Raji (cell line): ENCODE data around the gene C1QL4.

Experiments
- POLR2A ChIP-seq: IDR thresholded peaks from 2 replicates; pipeline ENCODE4 v1.6.1; 2011; ENCODE audit warnings: low read depth, low read length, control low read depth; ENCODE audit not compliant: insufficient read depth

The C1QL4 gene

DNA sequence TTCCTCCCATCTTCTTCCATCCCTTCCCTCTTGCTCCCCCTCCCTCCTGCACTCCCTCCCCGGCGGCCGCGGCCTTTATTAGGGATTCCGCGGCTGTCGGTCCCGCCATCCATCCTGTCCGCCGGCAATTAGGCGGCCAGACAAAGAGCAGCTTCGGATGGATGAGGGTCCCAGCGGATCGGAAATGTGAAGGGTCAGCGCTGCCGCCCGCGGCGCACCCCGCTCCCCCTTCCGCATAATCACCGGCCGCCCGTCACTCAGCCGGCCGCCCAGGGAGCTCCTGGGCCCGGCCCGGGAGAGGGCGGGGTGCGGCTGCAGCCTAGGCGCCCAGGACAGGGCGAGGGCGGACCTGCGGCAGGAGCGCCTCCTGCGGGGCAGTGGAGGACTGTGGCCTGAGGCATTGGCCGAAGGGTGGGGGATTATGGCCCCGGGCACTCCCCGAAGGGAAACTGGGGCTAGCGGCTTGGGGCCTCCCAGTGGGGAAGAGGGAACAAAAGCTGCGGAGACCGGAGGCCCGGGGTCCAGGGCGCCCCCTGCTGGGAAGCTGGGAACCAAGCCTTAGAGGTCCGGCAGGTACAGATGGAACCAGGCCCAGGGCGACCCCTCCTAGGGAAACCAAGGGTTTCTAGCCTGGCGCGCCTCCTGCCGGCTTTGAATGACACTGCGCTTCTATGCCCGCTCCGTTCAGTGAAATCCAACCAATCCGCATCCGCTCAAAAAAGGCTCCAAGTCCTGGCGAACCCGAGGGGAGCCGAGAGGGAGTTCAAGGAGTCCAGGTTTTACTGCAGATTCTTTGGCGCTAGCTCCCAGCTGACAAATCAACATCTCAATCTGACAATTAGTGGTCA, 5.3 kb upstream of the C1QL4 start:
- TF ChIP-seq POLR2A = no peak

DNA sequence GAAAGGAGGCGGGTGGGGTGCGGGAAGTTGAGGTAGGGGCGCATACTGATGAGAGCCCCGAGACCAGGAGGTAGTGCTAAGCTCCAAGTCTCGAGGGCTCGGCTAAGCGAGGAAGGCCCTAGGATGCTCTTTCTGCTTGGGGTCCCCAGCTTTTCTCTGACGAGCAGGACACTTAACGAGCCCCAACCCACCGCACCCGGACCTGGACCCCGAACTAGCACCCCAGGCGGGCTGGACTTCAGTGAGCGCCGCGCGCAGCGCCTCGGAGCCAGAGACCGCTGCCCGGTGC, 4.7 kb upstream of the C1QL4 start:
- no peak for TF ChIP-seq POLR2A

DNA sequence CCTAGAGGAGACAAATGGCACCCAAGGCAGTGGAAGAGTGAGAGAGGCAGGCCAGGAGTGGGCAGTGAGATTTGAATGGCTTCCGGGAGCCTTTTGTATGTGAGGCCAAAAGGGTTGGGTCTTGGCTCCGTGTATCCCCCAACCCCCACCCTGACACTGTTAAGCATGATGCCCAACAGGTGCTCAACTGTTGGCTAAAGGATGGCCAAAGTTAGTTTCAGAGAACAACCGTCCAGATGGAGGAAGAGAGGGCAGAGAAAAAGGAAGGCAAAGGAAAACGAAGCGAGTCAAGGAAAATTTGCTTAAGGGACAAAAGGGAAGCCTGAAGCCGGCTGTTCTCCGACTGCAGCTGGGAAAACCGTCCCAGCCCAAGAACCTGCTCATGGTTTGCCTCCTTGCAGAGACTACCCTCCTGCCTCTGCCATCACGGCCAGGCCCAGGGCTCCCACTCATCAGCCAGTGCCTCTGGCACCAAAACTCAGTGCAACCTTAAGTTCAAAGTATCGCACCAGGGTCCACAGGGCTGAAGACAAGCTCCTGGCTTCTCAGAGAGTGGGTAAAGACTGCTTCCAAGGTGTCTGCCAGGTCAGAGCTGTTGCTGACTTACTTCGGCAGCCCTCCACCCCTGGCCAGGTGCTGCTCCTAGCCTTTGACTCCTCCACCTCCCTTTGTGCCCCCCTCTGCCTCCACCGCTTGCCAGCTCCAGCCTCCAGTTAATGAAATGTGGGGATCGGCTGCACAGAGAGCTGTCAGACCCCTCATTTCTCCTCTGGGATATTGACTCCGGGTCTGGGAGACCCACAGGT, 4.2 kb upstream of the C1QL4 start:
- no peak for TF ChIP-seq POLR2A

DNA sequence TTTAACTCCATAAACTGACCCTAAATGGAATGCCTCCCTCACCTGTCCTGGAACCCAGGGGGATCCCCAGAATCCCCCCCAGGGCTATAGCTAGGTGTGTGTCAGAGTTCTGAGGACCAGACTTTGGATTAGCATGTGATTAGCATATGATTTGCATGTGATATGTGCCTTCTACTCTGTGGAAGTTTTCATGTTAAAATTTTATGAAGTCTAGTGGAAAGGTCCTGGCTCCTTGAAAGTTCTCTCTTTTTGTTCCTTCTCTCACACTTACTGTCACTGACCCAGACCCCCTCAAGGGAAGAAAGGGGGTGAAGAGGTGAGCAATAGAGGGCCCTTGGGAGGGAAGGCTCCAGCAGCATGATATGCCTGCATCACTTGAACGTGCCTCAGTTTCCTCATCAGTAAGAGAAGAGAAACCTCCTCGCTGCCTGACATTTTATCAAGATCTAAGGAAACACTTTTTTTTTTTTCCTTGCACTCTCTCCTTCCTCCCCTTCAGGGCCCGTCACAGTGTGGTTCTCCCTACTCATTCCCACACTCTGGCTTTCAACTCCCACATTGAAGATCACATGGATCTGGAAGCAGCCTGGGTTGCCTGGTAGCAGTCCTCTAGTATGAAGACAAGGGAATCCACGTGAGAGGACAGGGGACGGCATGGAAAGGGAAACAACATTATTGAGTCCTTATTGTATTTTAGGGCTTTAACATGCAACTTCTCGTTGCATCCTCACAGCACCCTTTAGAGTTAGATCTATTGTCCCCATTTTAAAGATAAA, 3.3 kb upstream of the C1QL4 start:
- TF ChIP-seq POLR2A = no peak

DNA sequence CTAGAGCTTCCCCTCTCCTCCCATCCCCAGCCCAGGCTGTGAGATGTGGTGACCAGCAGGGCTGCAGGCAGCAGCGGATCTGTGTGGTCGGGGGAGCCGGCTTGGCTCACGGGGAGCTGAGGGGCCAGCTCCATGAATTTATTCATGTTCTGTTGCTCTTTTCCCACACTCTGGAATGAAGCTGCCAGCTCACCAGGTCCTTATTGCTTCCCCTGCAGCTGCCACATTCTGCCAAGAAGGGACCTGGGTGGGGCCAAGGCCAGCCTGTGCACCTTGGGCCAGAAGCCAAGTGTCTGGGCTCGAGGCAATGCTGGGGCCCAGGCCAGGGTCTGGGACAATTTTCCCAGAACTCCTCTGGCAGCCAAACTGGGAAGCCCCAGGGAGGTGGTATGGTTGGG, 2.5 kb upstream of the C1QL4 start:
- no peak for TF ChIP-seq POLR2A

DNA sequence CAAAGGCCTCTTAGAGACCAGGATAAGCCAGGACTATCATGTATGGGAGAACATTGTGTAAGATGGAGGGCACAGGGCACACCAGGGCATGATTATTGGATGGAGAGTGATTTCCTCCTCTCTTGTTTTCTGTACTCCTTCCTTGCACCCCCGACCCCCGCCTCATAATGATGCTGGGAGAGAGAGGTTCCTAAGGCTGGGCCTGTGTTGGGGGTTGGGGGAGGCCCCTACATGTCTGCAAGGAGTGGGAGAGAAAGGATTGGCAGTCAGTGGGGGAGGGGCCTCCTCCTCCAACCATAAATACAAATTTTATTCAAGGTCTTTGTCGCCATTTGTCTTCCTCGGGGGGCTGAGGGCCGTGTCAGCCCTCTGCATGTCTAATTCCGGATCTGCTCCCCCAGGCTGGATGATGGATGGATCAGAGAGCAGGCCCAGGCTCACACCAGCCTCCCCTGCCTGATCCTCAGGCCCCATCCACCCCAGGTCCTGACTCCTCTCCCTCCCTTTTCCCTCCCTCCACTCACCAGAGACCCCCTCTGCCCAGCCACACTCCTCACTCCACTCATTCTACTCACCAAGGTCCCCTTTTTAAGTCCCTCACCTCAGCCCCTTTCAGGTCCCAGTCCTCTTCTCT, 2.0 kb upstream of the C1QL4 start:
- no peak for TF ChIP-seq POLR2A

DNA sequence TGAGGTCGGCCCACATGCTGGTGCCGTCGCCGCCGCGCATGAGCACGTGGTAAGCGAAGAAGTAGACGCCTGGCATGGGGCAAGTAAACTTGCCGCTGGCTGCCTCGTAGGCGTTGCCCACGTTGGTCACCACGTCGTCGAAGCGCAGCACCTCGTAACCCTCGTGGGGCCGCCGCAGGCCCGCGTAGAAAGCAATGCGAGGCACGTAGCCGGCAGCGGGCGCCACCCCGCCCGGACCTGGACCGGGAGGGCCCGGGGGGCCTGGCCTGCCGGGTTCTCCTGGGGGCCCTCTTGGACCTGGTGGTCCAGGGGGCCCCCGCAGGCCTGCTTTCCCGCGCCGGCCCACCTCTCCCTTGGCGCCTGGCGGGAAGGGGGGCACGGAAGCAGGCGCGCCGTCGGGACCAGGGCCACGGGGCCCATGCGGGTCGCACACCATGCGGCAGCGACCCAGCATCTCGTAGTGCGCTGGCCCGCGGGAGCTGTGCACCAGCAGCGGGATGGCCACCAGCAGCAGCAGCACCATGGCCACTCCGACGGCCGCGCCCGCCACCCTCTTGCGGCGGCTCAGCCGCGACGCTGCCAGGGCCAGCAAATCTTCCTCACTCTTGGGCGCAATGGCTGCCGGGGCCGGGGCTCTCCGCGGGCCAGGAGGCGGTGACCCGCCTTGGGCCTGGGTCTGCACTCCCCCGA, 888 bp downstream of the C1QL4 start:
- TF ChIP-seq POLR2A = no peak

DNA sequence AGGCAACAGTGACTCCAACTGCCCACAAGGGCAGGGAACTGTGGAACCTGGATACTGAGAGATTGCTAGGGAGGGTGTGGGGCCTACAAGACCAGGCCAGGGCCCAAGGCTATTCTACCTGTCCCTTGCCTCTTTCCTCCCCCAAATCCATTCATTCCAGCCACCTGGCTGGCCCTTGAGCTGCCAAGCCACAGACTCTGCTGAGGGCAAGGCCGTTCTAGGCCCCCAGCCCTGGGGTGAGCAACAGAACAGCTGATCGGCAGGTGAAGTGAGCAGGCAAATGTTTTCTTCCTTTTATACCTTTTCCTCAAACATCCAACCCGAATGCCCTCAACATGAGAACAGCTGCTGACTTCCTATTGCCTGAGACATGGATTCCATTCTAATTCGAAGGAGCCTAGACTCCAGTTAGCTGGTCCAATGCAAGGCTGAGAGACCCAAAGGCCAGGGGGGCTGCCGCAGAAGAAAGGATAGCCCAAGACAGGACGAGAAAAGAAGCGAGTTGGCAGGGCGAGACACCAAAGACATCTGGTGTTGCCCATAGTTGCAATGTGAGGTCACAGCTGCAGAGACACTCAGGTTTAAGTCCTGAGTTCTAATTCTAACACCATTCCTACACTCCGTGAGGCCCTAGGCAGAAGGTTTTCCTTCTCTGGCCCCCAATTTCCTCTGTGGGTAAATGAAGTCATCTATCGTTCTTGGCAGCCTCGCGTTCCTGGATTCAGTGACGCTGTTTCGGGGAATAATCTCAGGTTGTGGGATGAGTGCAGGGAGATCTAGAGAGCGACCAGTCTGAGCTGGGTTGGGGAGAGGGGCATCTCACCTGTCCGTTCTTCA, 1.7 kb downstream of the C1QL4 start:
- TF ChIP-seq POLR2A = no peak

DNA sequence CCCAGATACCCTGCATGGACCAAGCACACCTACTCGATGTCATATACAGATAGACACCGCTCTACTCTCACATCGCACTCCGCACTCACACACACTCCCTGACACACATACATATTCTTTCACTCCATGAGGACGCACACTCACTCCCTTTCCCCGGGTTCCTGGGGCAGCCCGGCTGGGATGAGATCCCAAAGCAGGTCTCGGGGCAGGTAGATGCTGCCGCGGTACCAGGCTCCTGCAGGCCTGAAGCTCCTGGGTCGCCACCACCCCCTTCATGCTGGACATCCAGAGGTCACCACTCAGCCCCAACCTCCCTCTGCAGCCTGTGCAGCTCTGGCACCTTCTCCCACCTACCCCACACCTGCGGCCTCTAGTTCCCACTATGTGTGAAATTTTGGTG, 2.3 kb downstream of the C1QL4 start:
- TF ChIP-seq POLR2A = no peak

DNA sequence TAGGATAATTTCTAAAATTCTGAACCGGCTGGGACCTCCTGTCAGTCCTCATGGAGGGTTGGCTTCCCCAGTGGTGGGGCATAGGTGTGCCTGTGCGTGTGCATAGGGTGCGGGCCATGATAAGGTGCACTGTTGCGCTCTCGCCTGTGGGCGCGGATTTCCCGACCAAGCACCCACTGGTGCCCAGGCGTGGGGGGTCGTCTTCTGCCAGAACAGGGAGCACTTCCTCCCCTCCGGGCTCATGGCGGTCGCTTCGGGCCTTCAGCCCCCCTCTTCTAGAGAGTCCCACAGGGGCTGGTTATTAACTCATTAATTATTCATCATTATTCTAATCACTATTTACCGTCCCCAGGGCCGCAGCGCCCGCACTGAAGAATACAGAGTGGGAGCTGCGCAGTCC, 2.8 kb downstream of the C1QL4 start:
- no peak for TF ChIP-seq POLR2A

DNA sequence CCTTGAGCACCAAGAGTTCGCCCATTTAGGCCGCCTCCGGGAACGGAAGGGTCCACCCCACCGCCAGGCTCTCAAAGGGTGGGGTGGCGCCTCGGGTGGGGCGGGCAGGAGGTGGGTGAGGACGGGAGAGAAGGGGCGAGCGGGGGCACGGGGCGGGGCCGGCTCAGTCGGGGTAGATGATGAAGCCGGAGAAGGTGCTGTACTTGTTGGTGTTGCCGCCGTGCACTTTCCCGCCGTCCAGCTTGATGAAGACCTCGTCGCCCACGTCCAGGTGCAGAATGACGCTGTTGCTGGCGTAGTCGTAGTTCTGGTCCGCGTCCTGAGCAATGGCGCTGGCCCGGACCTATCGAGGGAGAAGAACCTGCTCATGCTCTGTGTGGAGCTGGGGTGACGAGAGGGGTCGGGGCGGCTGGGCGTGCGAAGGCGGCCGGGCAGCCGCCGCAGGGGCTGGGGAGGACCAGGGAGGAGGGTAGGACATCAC, 4.1 kb downstream of the C1QL4 start:
- TF ChIP-seq POLR2A = no peak

DNA sequence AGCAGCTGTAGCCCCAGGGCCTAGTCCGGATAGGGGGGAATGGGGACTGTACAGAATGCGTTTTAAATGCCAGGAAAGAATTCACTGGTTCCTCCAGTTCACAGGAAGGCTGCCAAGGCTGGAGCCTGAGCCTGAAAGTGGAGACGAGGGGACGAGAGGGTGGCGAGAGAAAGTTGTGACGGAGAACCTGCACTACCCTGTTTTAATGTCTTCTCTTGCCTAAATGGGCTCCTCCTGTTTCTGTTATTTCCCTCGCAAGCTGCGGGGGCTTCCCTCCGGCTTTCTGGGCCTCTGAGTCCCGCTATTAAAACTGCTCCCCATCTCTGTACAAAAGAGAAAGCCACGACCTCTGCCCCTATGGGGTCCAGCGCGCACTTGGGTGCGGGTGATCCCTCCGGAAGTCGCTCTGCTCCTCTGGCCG, 4.5 kb downstream of the C1QL4 start:
- no peak for TF ChIP-seq POLR2A

DNA sequence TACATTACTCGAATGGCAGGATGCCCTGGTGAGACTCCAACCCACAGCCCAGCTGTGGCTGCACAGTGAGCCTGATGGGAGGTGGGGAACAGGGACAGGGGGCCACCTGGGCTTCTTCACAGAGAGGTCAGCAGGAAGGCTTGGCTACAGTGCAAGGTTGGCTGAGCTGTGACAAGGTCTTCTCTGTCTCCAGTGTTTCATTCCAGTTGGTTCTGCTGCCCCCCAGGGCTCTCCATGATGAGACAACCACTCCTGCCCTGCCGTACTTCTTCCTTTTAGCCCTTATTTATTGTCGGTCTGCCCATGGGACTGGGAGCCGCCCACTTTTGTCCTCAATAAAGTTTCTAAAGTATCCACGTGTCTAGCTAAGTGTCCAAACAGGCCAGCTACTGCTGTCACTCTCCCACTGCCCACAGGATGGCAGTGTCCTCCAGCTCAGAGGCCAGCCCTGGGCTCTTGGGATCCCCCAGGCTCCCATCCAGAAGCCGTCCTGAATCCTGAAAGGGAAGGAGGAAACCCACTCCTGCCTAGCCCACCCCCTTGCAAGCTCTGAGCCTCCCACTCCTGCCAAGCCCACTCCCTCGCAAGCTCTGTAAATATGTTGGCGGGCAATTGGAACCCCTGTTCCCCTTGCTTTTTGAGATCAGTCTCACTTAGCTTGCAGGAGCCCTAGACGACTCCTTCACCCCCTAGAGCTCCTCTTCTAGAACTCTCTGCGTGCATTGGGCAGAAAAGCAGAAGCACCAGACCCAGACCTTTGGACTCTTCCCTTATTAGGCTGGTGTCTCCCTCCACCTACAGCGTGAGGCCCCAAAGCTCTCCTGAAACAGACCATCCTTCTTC, 5.4 kb downstream of the C1QL4 start:
- TF ChIP-seq POLR2A = no peak
